AG10803 (cell line): ENCODE data around the gene NT5DC3.
"Not testable (repeated sequence)": the region's sequence is repeated elsewhere in the genome, so short reads cannot be mapped to it uniquely, and the experiment has no call there.

Source experiments
- DNase-seq: peaks from one replicate; pipeline ENCODE4 v3.0.0; 2010; ENCODE audit warnings: low read depth
- H3K4me3 ChIP-seq: 2 replicates; pipeline ENCODE4 v1.5.1; 2011; ENCODE audit warnings: mild to moderate bottlenecking, low read length, control low read depth
- TF ChIP-seq, protein P1 (sequence below): conservative IDR thresholded peaks from 2 replicates; pipeline ENCODE4 v1.5.1; 2011; ENCODE audit warnings: mild to moderate bottlenecking, low read length, control low read depth, inconsistent platforms

Gene NT5DC3

DNA sequence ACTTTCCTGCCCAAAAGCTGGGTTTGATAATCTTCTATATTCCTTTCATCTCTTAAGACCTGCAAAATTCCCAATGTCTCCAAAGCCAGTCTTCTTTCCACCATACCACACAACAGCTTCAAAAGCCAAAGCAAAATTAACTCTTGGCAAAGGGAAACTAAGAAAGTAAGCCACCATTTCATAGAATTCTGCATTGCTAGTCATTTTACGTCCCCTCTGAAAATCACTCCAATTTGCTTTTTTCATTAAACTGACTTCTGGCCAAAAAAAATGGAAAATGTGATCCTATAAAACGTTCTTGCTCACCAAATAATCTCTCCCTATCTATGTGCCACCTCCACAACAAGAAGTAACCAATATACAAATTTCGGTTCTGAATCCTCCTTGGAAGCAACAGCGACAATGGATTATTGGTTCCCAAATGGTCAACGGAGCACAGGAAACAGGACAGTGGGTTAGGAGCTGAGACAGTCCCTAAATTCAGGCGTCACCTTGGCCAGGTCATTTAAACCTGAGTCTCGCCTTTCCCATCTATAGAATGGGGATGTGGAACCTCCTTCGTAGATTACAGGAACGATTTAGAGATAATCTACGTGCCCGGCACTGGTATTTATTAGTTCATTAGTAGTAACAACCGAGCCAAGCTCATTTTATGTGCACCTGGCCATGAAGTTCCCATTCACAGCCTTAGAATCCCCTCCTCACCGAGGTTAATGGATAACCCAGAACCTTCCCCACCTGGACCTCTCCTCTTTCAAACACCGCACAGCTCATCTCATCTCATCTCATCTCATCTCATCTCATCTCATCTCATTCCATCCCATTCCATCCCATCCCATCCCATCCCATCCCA, 1.2 kb downstream of the NT5DC3 start:
- DNase-seq = no peak
- peak overlapping the region; percentile 75 for H3K4me3 ChIP-seq
- TF ChIP-seq, protein P1, sequence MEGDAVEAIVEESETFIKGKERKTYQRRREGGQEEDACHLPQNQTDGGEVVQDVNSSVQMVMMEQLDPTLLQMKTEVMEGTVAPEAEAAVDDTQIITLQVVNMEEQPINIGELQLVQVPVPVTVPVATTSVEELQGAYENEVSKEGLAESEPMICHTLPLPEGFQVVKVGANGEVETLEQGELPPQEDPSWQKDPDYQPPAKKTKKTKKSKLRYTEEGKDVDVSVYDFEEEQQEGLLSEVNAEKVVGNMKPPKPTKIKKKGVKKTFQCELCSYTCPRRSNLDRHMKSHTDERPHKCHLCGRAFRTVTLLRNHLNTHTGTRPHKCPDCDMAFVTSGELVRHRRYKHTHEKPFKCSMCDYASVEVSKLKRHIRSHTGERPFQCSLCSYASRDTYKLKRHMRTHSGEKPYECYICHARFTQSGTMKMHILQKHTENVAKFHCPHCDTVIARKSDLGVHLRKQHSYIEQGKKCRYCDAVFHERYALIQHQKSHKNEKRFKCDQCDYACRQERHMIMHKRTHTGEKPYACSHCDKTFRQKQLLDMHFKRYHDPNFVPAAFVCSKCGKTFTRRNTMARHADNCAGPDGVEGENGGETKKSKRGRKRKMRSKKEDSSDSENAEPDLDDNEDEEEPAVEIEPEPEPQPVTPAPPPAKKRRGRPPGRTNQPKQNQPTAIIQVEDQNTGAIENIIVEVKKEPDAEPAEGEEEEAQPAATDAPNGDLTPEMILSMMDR = no peak

DNA sequence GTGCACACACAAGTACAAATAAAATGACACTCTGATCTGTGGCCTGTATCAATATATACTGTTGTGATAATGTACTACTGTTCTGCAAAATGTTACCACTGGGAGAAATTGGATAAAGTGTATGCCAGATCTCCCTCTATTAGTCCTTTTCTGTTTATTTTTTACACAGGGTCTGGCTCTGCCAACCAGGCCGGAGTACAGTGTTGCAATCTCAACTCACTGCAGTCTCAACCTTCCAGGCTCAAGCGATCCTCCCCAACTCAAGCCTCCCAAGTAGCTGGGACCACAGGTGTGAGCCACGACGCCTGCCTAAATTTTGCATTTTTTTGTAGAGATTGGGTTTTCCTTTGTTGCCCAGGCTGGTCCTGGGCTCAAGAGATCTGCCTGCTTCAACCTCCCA, 1.9 kb downstream of the NT5DC3 start:
- DNase-seq = no peak
- TF ChIP-seq, protein P1 = no peak
- H3K4me3 ChIP-seq = no peak overlapping the region

GRCh38 chr12:103838254-103838914, 2.6 kb downstream of the NT5DC3 start:
- H3K4me3 ChIP-seq = no peak overlapping the region
- TF ChIP-seq, protein P1 = no peak

DNA sequence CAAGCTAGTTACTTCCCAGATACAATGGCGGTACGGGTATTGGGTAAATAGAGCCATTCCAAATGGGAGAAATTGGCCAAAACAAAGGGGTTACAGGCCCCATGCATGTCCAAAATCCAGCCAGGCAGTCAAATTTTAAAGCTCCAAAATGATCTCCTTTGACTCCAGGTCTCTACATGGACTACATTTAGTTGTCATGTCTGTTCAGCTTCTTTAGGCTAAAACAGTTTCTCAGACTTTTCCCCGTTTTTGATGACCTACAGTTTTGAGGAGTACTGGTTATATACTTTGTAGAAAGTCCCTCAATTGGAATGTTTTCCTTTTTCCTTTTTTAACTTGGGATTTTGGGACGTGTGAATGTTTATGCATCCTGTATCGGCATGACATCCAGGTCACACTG, 4.7 kb downstream of the NT5DC3 start:
- no peak for DNase-seq
- H3K4me3 ChIP-seq = no peak overlapping the region
- TF ChIP-seq, protein P1 = no peak

More at GRCh38 chr12:103838254-103838914, 2.6 kb downstream of the NT5DC3 start:
- no peak for DNase-seq

GRCh38 chr12:103835747-103836335, 5.2 kb downstream of the NT5DC3 start:
- H3K4me3 ChIP-seq, DNase-seq: not testable (repeated sequence)

GRCh38 chr12:103834942-103835341, 6.1 kb downstream of the NT5DC3 start:
- TF ChIP-seq, protein P1 = no peak
- H3K4me3 ChIP-seq = no peak overlapping the region
- no peak for DNase-seq

DNA sequence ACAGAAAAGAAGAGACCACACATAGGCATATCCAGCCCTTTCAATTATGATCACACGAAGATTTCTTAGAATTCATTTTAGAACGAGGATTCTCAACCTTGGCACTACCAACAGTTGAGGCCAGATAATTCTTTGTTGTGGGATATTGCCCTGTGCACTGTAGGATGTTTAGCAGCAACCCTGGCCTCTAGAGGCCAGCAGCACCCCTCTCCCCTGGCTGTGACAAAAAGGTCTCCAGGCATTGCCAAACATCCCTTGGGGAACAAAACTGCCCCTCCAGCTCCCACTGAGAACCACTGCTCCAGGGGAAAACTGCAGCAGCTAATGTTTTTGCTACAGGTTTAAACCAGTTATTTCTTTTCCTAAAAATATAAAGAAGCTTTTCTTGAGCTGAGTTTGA, 7.1 kb downstream of the NT5DC3 start:
- no peak overlapping the region for H3K4me3 ChIP-seq
- DNase-seq = no peak
- TF ChIP-seq, protein P1 = no peak
